ENCODE results near the gene MED22. TPM values are rescaled to one million over a fixed set of nuclear protein-coding genes. Genes with fewer than 3 reads are reported as not detected.

MED22 gene
- total and polyA plus RNA-seq, 2 experiments from 2014 or later, result 18.8 to 23.4 TPM

- no peaks in the 10 kb centered on the region for H3K9me2 ChIP-seq (replicated peaks; ENCODE audit: insufficient read depth)
Observed at GRCh38 chr9:133315997-133316396, 31.9 kb downstream of the MED22 start.

GRCh38 chr9:133309608-133310007, 38.3 kb downstream of the MED22 start:
- no peaks in the 10 kb centered on the region for H3K9me2 ChIP-seq (replicated peaks; ENCODE audit: insufficient read depth)
- no peak overlapping the region for H2AFZ ChIP-seq
- TF ChIP-seq, protein P1, sequence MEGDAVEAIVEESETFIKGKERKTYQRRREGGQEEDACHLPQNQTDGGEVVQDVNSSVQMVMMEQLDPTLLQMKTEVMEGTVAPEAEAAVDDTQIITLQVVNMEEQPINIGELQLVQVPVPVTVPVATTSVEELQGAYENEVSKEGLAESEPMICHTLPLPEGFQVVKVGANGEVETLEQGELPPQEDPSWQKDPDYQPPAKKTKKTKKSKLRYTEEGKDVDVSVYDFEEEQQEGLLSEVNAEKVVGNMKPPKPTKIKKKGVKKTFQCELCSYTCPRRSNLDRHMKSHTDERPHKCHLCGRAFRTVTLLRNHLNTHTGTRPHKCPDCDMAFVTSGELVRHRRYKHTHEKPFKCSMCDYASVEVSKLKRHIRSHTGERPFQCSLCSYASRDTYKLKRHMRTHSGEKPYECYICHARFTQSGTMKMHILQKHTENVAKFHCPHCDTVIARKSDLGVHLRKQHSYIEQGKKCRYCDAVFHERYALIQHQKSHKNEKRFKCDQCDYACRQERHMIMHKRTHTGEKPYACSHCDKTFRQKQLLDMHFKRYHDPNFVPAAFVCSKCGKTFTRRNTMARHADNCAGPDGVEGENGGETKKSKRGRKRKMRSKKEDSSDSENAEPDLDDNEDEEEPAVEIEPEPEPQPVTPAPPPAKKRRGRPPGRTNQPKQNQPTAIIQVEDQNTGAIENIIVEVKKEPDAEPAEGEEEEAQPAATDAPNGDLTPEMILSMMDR (IDR thresholded peaks at IDR 0.05; ENCODE audit: poor library complexity), result no peak
- H3K4me2 ChIP-seq, result no peak overlapping the region
- H3K36me3 ChIP-seq (replicated peaks; ENCODE audit: insufficient read depth, low read depth), result no peaks in the 10 kb centered on the region
- H3K4me3 ChIP-seq, result no peak overlapping the region
- H4K20me1 ChIP-seq (ENCODE audit: insufficient read depth, poor library complexity, severe bottlenecking), result no peaks in the 10 kb centered on the region
- no peaks in the 10 kb centered on the region for H3K9me3 ChIP-seq (ENCODE audit: low read depth)
- no peaks in the 10 kb centered on the region for H3K27me3 ChIP-seq
- no peak for DNase-seq (ENCODE audit: low spot score)
- no peaks in the 10 kb centered on the region for H3K79me2 ChIP-seq
- WGBS (ENCODE audit: low lambda C conversion rate, missing lambda C conversion rate), result 85% methylated on average over 6 of the region's 6 CpGs
- H3K27ac ChIP-seq, result no peak overlapping the region
- H3K4me1 ChIP-seq (ENCODE audit: insufficient read depth), result no peaks in the 10 kb centered on the region

More at GRCh38 chr9:133315997-133316396, 31.9 kb downstream of the MED22 start:
- Histone ChIP-seq H3K4me1 (ENCODE audit: insufficient read depth) (no peaks in the 10 kb centered on the region), H4K20me1 (ENCODE audit: insufficient read depth, poor library complexity, severe bottlenecking) (no peaks in the 10 kb centered on the region), H2AFZ (no peak overlapping the region), H3K27ac (no peak overlapping the region), H3K4me3 (no peak overlapping the region), H3K9me3 (ENCODE audit: low read depth) (no peaks in the 10 kb centered on the region), H3K4me2 (no peak overlapping the region), H3K36me3 (replicated peaks; ENCODE audit: insufficient read depth, low read depth) (no peaks in the 10 kb centered on the region), H3K79me2 (no peaks in the 10 kb centered on the region), H3K27me3 (no peaks in the 10 kb centered on the region)
- WGBS (ENCODE audit: low lambda C conversion rate, missing lambda C conversion rate), result 73% methylated on average over 2 of the region's 2 CpGs
- DNase-seq (ENCODE audit: low spot score), result no peak
- TF ChIP-seq, protein P1 (IDR thresholded peaks at IDR 0.05; ENCODE audit: poor library complexity), result no peak
- TF ChIP-seq EZH2phosphoT487 (IDR thresholded peaks at IDR 0.05; ENCODE audit: low read depth, severe bottlenecking, unreplicated experiment) (no peak), EZH2 (IDR thresholded peaks at IDR 0.05; ENCODE audit: borderline replicate concordance) (no peak)

- Histone ChIP-seq H3K4me2 (no peak overlapping the region), H3K27me3 (no peaks in the 10 kb centered on the region), H2AFZ (no peak overlapping the region), H3K79me2 (no peaks in the 10 kb centered on the region), H3K36me3 (replicated peaks; ENCODE audit: insufficient read depth, low read depth) (no peaks in the 10 kb centered on the region), H3K9me3 (ENCODE audit: low read depth) (no peaks in the 10 kb centered on the region), H3K27ac (no peak overlapping the region), H3K9me2 (replicated peaks; ENCODE audit: insufficient read depth) (no peaks in the 10 kb centered on the region), H3K4me3 (no peak overlapping the region), H3K4me1 (ENCODE audit: insufficient read depth) (no peaks in the 10 kb centered on the region), H4K20me1 (ENCODE audit: insufficient read depth, poor library complexity, severe bottlenecking) (no peaks in the 10 kb centered on the region)
- TF ChIP-seq EZH2 (IDR thresholded peaks at IDR 0.05; ENCODE audit: borderline replicate concordance), result no peak
- TF ChIP-seq, protein P1 (IDR thresholded peaks at IDR 0.05; ENCODE audit: poor library complexity), result no peak
- TF ChIP-seq EZH2phosphoT487 (IDR thresholded peaks at IDR 0.05; ENCODE audit: low read depth, severe bottlenecking, unreplicated experiment), result no peak
- no peak for DNase-seq (ENCODE audit: low spot score)
- 90% methylated on average over 16 of the region's 16 CpGs for WGBS (ENCODE audit: low lambda C conversion rate, missing lambda C conversion rate)
Observed at GRCh38 chr9:133307301-133307700, 40.6 kb downstream of the MED22 start.
